ENCODE results near the gene MPZ.
"Not testable (repeated sequence)": the region's sequence is repeated elsewhere in the genome, so short reads cannot be mapped to it uniquely, and the experiment has no call there.

MPZ gene

DNA sequence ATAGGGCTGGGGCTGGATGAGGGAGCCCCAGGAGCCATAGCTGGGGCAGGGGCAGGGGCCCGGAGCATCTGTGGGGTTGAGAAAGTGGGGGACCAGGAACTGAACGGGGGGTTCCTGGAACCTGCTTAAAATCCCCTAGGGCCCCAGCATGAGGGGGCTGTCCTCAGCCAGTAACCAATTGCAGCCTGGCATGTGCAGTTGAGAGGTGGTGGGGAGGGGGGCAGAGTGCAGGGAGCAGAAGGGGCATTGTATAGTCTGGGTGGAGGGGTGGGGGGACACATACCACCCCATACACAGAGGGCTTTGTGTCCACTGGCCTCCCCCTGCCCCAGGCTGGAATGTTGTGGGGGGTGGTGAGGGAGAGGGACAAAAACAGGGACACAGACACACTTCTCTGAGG is at the start of gene MPZ:
Gene MPZ, minus strand, starts transcription at position 101 of the 400 bp plus-strand sequence. Its CDS starts 63 bp downstream, at position 38.
- DNase-seq (ENCODE audit: low read depth, low spot score), result no peak

DNA sequence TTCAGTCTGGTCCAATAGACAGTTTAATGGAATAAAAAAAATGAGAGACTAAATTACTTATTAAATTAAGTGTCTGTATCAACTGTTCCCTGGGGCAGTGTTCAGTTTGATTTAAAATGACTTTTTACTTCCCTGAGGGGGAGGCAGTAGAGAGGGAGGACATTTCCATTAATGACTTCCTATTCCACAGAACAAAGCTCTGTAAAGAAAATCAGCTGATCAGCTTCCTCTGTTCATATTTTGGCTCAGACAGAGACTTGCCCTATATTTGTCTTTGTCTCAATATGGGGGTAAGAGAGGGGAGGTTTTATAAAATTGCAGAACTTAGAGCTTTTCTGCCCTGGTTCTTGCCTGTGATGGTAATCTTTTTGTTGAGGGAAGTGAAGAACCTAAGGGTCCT is 49.5 kb upstream of the MPZ start:
- DNase-seq (ENCODE audit: low read depth, low spot score), result no peak

DNA sequence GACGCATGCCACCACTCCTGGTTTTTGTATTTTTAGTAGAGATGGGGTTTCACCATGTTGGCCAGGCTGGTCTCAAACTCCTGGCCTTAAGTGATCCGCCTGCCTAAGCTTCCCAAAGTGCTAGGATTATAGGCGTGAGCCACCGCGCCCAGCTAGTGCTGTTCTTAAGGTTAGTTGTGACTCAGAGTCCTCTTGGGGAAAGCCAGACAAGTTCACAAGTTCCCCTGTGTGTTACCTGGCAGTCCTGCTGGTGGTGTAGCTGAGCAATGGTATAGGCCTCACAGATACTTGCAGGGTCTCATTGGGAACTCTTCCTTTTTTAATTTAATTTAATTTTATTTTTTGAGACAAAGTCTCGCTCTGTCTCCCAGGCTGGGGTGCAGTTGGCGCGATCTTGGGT is 47.3 kb upstream of the MPZ start:
- no peak for DNase-seq (ENCODE audit: low read depth, low spot score)

DNA sequence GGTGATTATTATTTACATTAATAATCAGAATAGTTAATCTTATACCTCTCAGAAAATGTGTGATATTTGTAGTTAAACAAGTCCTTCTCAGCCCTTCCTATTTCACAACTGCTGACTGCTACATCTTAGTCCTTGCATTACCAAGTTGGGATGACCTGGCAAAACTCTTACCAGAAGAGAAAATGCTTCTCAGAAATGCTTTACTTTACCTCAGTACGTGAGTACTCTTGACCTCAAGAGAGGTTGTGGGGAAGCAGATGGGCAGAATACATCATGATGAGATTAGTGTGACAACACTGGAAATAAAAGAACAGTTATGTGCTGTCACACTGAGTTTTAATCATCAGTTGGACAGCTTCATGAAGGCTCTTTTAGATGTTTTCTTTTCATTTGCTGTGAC is 41.7 kb upstream of the MPZ start:
- DNase-seq (ENCODE audit: low read depth, low spot score), result no peak

DNA sequence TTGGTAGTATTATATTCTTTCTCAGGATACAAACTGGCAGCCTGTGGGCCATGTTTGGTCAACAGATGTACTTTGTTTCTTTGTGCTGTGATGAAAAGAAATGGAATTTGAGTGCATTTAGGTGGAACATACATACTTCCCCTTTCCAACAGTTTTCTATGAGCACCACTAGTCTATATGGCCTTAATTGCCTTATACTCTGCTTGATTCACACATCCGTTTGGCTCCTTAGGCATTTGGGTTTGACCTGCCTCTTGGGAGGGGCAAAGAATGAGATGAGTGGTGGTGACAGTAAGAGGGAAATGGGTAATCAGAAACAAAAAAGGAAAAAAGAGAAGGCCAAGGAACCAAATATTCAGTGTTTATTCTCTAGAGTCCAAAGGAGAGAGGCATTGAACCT is 40.9 kb upstream of the MPZ start:
- DNase-seq (ENCODE audit: low read depth, low spot score), result no peak

DNA sequence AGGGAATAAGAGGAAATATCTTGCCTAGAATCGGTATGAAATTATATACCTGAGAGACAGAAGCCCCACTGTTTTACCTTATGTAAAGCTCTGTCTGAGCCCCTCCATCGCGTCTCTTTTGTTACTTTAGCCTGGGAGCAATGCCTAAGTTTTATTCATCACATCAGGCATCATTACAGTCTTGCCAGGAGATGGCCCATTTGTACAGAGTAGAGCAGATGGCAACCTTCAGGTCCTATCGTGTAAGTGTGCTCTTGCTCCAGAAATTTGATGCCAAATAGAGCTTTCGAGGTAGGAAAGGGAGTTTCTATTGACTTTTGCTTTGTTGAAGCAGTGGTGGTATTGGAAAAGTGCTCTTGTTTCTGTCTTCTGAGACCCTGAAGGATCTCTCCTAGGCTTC is 33.1 kb upstream of the MPZ start:
- DNase-seq (ENCODE audit: low read depth, low spot score), result no peak

DNA sequence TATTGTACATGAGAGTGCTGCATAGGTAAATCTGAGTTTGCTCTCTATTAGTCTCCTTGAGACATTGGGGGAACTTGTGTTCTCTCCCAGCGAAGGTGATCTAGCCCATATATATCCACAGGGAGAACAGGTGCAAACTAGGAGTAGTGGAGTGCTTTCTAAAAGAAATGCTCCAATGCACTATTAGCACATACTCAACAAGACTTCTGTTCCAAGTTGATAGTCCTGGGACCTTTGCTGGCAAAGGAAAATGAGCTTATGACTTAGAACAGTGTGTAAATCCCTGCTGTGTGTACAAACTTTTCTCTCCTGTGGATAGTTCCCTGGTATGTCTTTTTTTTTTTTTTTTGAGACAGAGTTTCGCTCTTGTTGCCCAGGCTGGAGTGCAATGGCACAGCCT is 32.4 kb upstream of the MPZ start:
- no peak for DNase-seq (ENCODE audit: low read depth, low spot score)

DNA sequence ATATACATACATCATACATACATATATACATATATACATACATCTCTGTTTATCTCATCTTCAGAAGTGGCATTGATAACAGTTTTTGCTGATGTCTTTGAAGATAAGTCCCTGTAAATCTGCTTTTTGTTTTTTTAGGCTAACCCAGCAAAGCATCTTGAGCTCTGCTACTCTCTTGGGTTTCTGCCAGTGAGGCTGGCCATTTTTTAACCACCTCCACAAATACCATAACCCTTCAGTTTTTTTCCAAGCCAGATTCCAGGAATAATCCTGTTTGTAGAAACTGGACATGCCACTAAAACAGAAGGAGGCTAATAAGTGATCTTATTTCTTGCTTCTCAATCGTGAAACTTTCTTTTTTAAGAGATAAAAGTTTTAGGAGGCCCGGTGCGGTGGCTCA is 26.0 kb upstream of the MPZ start:
- no peak for DNase-seq (ENCODE audit: low read depth, low spot score)

DNA sequence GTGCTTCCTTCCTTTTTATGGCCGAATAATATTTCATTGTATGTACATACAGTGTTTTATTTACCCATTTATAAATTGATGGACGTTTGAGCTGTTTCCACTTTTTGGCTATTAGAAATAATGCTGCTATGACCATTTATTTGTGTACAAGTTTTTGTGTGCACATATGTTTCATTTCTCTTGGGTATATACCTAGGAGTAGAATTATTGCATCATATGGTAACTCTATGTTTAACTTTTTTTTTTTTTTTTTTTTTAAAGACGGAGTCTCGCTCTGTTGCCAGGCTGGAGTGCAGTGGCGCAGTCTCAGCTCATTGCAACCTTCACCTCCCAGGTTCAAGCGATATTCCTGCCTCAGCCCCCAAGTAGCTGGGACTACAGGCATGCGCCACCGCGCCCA is 23.4 kb upstream of the MPZ start:
- no peak for DNase-seq (ENCODE audit: low read depth, low spot score)

DNA sequence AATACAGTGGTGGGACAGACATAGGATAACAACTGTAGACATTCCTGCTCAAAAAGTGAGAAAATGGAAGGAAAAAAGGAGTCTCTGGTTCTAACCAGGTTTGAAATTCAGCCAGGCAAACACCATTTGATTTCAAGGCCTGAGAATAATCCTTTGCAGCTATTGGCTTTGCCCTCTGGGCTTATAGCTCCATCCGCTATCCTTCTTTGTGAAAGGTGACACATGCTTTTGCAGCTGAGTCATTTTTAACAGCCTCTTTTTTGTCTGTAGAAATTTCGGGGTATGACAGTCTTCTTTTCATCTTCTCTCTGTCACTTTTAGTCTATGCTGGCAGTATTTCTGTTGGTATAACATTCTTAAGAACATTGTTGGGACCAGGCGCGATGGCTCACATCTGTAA is 20.6 kb upstream of the MPZ start:
- DNase-seq (ENCODE audit: low read depth, low spot score), result no peak

DNA sequence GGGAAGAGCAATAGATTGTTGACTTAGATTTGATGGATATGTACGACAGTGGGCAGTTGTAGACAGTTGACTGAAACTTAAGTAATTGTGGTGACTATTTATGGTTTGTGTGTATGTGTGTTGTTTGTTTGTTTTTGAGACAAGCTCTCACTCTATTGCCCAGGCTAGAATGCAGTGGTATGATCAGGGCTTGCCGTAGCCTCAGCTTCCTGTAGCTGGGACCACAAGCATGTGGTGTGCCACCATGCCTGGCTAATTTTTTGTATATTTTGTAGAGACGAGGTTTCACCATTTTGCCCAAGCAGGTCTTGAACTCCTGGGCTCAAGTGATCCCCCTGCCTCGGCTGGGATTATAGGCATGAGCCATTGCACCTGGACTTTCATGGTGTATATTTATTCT is 14.3 kb upstream of the MPZ start:
- no peak for DNase-seq (ENCODE audit: low read depth, low spot score)

DNA sequence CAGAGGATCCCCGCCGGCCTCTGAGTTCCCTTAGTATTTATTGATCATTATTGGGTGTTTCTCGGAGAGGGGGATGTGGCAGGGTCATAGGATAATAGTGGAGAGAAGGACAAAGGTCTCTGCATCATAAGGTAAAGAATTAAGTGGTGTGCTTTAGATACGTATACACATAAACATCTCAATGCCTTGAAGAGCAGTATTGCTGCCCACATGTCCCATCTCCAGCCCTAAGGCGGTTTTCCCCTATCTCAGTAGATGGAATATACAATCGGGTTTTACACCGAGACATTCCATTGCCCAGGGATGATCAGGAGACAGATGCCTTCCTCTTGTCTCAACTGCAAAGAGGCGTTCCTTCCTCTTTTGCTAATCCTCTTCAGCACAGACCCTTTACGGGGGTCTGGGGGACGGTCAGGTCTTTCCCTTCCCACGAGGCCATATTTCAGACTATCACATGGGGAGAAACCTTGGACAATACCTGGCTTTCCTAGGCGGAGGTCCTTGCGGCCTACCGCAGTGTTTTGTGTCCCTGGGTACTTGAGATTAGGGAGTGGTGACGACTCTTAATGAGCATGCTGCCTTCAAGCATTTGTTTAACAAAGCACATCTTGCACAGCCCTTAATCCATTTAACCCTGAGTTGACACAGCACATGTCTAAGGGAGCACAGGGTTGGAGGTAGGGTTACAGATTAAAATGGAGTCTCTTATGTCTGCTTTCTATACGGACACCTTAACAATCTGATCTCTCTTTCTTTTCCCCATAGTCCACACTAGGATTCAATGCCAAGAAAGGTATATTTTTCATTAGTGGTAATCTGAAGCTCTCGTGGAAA is 6.3 kb upstream of the MPZ start:
- DNase-seq (ENCODE audit: low read depth, low spot score), result not testable (repeated sequence)

DNA sequence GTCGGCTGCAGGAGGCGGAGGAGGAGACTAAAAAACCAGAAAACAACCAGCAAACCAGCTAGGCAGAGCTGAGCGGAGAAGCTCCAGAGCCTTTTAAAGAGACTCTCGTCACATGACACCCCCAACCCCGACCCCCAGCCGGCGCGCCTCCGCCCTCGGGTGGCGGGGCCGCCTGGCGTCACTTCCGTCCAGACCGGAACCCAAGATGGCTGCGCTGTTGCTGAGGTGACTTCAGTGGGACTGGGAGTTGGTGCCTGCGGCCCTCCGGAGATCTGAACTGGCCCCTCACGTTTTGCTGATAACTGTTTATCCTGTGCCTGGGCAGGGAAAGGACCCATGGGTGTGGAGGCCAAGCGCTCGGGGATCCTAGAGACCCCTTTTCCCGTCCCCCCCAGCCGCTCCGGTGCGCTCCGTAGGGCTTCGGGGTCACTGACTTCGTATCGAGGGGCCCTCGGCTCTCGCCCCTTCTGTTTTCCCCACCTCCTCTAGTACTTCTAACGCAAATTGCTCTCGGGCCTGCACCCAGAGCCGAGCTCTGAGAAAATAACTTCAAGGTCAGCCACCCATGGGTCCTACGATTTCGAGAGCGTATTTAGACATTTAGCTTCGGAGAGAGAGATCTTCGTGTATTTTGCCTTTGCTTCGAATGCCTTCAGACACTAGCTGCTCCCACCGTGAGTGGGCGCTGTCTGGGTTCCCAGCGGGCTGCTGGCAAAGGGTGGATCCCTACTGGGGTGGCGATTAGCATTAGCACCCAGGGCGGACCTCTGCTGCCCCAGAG is 4.6 kb upstream of the MPZ start, which contains the start of gene SDHC:
Gene SDHC, plus strand, starts transcription at position 181 of the 781 bp plus-strand sequence. Its CDS starts 25 bp downstream, at position 206.
- peak; percentile 76 for DNase-seq (ENCODE audit: low read depth, low spot score)

DNA sequence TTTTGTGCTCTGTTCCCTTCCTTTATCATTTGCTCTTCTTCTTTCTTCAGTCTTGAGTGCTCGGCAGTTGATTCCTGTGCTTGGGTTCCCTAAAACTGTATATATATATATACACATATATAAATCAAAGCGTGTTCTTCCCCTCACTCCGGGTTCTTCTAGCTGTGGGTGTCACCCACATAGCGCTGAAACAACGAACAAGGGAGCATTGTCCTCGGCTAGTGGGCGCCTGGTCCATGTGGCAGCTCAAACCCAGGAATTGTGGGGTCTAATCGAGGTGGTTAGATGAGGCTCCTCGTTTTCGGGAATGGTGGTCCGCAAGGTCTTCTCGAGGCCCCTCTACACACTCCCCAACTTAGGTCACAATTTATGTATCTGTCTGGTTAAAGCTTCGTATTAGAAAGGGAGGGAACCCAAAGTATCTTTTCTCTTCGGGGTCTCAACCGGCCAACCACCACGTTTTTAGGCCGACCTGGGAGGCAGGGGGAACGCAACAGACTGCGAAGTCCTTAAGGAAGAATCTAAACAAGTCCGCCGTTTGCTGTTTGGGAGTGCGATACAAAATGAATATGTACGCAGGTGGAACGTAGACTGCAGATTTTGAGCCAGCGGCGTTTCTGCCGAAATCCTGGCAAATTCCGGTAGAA is 3.9 kb upstream of the MPZ start:
- no peak for DNase-seq (ENCODE audit: low read depth, low spot score)

DNA sequence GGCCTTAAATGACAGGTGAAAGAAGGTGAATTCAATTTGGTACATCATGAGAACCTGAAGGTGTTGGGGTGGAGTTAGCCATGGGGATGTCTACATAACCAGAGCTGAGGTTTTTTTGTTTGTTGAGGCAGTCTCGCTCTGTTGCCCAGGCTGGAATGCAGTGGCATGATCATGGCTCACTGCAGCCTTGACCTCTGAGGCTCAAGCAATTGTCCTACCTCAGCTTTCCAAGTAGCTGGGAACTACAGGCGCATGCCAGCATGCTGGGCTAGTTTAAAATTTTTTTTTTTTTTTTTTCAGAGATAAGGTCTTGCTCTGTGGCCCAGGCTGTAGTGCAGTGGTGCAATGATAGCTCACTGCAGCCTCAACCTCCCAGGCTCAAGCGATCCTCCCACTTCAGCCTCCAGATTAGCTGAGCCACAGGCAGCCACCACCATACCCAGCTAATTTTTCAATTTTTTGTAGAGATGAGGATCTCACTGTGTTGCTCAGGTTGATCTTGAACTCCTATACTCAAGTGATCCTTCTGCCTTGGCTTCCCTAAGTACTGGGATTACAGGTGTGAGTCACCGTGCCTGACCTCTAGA is 1.9 kb upstream of the MPZ start:
- DNase-seq (ENCODE audit: low read depth, low spot score), result no peak

DNA sequence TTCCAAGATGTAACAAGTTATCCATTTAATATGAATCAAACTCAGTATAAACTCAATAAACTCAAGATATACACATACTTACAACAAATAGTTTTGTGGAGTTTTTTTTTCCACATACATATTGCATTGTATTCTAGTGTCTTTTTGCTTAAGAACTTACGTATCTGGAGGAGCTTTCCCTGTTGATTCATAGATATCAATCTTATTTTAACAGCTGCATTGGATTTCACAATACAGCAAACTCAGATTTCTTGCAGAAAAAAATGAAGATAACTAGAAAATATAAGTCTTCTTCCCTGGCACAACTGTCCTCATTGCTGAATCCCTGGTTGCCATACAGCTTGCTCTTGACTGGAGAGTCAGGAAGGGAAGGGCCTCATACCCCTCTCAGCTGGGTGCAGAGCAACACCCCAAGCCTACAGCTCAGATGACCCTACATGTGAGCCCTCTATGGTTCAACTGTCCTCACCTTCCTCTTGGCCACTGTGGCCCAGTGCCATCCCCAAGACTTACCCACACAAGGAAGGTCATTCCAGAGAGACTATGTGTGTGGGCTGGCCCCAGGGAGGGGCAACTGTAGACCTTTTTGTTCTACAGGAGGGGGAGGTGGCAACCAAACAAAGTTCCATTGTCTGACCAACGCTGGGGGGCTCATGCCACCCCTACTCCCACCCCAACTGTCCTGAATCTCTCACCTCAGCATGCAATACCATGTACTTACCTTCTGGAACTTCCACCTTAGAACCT is 1.7 kb downstream of the MPZ start:
- DNase-seq (ENCODE audit: low read depth, low spot score), result no peak

DNA sequence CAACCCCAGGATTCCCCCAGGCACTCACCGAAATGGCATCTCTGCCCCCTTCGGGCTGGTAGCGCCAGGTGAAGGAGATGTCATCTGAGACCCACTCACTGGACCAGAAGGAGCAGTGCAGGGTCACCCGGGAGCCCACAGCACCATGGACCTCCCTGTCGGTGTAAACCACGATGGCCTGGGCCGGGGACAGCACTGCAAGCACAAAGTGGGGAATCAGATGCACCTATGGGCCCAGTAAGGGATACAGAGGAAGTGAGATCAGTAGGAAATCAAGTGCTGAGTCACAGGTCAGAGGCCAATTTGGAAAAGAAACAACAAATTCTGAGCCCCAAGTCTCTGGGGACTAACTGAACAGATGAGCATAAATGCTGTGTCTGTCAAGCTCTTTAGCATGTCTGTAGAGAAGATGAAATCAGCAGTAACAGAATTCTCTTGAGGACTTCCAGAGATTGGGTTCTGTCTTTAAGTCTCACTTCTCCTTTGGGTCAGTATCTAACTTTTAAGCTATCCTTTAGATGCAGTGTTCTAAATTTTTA is 2.5 kb downstream of the MPZ start:
- DNase-seq (ENCODE audit: low read depth, low spot score), result peak; percentile 64

DNA sequence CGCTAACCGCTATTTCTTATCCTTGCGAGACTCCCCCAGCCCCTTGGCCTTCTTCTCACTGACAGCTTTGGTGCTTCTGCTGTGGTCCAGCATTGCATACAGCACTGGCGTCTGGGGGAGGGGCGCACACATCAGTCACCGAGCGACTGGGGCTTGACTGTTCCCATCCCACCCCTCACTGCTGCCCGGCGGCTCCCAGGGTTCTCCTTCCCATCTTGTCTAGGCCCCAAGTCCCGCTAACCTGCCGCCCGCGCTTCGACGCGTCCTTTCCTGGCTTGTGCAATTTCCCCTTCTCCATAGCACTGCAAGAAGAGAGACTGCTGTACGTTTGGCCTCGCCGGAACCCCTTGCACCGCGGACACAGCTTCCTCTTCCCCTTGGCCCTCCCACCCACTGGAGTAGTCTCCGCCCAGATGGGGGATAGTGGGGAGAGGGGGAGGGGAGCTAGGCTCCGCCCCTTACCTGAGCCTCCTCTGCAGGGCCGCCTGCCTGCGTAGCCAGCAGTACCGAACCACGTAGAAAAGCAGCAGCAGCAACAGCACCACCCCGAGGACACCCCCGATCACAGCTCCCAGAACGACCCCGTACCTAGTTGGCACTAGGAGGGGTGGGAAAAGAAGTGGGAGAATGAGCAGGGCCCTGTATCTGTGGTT is 3.8 kb downstream of the MPZ start:
- no peak for DNase-seq (ENCODE audit: low read depth, low spot score)

DNA sequence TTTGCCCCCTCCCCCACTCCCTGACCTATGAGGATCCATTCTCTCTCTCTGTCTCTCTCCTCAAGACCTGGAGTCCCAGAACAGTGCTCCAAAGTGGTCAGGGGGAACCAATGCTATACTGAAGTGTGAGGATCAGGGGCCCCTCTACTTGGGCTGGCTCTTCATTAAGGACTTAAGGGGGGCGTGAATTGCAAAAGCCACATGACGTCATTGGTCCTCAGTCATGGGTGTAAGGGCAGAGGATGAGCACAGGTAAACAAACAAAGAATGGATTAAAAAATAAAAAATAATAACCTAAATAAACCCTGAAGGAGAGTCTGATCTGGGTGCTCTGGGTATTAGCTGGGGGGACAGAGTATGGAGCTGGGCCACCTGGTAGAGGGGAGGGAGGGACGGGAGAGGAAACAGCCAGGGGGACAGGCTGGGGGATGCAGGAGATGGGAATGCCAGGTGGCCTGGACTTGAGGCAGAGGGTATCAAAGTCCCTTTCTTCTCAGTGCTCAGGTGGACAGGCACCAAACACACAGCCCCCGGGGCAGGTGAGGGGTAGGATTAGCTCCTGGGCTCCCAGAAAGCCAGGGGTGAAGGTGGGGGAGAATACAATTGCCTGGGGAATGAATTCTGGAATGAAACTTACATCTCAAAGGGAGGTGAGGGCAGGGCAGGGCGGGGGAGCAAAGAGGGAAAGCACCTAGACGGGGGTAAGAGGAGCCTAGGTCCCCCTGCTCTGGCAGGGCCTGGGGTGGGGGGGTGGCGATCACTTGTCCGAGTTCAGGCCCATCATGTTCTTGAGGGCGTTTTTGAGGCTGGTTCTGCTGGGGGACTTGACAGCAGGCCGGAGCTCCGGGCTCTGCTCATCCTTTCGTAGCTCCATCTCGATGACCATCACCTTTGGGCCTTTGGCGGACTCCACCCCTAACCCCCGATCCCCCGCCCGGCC is 4.6 kb downstream of the MPZ start:
- DNase-seq (ENCODE audit: low read depth, low spot score), result no peak

Data from smooth muscle cell of the brain vasculature (primary cell).